GM18867 (cell line): ENCODE results near the gene PTPRB.

Experiments
- ATAC-seq: cut with Tn5 transposase; IDR thresholded peaks from one replicate; pipeline ENCODE4 v1.9.1; 2021; ENCODE audit warnings: mild to moderate bottlenecking, moderate library complexity; ENCODE audit not compliant: unreplicated experiment

The PTPRB gene

DNA sequence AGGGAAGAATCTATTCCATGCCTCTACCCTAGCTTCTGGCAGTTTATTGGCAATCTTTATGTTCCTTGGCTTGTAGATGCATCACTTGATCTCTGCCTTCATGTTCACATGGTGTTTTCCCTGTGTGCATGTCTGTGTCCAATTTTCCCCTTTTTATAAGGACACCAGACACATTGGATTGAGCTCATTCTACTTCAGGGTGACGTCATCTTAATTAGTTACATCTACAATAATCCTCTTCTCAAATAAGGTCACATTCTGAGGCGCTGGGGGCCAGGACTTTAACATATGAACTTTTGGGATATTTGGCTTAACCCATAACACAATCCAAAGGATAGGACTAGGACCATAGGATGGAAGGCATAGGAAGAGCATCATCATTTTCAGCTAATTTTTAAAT, 169.8 kb downstream of the PTPRB start:
- no peak for ATAC-seq

DNA sequence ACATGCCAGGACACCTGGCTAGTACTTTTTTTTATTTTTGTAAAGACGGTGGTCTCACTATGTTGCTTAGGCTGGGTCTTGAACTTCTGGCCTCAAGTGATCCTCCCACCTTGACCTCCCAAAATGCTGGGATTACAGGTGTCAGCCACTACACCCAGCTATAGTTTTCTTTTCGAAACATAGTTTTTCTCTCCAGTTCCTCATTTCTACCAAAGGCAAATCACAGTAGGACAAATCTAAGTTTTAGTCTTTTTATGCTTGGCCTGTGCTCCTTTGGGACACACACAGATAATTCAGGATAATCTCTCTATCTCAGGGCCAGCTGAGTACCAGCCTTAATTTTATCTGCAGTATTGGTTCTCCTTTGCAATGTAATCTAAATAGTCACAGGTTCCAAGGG, 170.5 kb downstream of the PTPRB start:
- ATAC-seq = no peak
